Stimulated activated CD8-positive, alpha-beta memory T cell treated with anti-CD3 and anti-CD28 coated beads, Interleukin-15, amount 100 ng/mL, for 48 hours (primary cell): ENCODE data around the gene ASIC4.

Source experiments
- DNase-seq, 2 donors: peaks; one replicate each; pipeline ENCODE4 v3.0.0-alpha.2; 2020; ENCODE audit warnings: low read depth in 2 of 2

Gene ASIC4

DNA sequence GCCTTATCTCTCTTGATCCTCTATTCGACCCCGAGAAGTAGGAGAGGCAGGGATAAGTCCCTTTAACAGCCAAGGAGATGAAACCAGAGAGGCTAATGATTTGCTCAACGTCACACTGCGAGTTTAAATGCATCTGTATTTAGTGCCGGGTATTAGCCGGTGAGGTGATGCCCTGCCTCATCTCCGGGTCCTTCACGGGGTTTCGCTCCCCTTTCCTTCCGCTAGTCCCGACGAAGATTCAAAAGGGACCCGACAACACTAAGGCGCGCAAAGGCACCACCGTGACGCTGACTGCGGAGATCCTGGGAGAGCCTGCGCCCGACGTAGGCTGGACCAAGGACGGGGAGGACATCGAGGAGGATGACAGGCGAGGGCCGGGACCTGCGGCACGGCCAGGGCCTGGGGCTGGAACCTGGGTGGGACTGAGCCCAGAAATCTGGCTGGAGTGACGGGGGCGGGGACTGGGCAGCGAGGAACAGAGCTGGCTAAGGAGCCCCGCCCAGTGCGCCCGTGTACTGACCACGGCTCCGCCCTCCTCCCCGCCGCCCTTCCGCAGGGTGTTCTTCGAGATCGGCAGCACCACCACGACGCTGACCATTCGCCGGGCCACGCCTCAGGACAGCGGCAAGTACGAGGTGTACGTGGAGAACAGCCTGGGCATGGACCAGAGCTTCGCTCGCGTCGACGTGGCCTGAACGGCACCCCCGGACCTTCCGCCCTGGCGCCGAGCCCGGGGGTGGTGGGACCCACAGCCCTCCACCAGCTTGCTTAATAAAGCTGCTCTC is 16.6 kb upstream of the ASIC4 start:
- no peak for DNase-seq

DNA sequence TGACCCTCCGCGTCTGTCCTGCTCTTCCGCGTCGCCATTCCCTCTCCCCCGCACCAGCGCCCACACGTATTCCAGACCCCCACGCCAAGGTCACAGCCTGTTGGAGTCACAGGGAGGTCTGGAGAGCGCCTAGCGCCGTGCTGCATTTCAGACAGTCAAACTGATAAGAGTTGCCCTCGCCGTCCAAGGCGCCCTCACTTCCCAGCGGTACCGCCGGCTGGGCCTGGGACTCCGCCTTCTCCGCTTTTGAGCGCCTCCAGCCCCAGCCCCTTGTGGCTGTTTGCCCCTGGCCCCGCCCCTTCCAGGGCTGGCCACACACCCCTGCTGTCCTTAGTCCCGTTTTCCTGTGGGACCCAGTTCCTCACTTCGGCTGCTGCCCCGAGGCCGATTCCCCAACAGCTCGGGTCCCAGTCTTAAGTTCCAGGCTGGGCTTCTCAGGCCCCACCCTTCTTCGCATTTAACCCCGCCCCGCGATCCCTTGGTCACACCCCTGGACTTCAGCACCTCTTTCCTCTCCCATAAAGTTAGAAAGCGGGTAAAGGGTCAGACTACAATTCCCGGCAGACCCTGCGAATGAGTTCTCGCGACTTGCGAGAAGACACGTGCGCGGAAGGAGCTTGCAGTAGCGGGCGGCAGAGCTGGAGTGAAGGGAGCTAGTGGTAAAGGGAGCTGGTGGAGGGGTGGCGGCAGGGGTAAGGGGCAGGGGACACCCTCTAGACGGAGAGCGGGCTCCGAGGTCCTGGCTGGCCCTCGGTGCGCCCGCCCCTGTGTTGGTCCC is 15.8 kb upstream of the ASIC4 start, which contains the start of gene GMPPA:
GMPPA (plus strand) TSS at position 612 of the 778 bp plus-strand sequence. CDS start 1,085 bp downstream, outside the sequence.
- peak; percentile 85 to 88 for DNase-seq

DNA sequence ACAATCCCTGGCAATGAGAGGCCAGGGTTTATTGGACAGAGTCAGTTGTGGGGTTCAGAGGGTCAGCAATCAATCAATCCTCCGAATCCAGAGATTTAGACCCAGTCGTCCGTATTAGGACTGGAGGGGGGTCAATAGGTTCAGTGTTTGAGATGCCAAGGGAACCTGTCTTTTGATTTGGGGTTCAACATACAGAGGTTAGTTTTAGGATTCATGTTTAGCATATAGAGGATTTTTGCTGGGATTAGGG is 15.3 kb upstream of the ASIC4 start:
- DNase-seq, result no peak

DNA sequence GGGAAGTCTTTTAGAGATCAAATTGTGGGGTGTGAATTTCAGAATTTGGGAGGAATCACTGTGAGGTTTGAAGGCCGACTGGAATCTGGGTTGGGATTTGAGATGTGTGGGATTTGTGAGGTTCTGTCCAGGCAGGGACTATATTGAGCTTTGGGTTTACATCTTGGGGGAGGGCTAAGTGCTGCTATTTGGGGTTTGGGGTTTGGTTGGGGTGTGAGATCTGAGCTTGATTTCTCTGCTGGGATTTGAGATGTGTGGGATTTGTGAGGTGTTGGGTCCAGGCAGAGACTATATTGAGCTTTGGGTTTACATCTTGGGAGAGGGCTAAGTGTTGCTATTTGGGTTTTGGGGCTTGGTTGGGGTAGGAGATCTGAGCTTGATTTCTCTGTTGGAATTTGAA is 14.7 kb upstream of the ASIC4 start:
- no peak for DNase-seq

DNA sequence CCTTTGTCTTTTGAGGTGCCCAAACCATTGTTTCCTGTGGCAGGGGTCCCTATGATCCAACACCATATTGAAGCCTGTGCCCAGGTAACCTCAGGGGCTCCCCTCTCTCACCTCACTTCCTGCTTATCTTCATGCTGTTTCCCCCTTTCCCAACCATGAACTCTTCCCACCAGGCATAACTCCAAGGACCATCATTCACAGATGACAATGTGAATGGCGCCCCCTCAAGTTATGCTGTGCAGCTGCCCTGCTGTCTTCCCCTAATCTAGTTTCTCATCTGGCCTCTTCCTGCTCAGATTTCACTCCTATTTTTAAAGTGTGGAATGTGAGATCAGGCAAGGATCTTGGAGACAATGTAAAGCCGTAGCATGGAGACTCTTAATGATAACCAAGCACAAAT is 14.1 kb upstream of the ASIC4 start:
- no peak for DNase-seq

DNA sequence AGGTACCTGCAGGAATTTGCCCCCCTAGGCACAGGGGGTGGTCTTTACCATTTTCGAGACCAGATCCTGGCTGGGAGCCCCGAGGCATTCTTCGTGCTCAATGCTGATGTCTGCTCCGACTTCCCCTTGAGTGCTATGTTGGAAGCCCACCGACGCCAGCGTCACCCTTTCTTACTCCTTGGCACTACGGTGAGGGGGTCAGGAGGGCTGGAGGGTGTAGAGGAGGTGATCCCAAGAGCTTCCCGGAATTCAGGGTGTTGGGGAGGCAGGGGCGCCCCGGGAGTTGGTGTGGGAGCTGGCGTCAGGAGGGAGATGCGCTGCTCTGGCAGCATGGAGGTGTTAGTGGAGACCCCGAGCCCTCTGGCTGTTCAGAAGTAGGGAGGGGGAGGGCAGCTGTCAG is 12.4 kb upstream of the ASIC4 start:
- DNase-seq, result no peak

DNA sequence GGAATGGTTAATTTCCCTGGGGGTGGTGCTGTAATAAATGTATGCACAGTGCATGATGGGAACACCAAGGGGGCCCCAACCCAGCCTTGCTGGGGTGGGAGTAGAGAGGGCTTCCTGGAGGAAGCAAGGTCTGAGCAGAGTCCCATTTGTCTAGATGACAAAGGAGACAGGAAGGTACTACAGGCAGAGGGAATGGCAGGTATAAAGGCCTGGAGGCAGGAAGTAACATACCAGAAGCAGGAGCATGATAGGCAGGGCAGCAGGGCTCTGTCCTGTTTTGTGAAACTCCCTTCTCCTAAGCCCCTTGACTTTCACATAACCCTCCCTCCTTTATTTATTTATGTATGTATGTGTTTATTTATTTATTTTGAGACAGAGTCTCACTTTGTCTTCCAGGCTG is 11.7 kb upstream of the ASIC4 start:
- DNase-seq, result no peak

DNA sequence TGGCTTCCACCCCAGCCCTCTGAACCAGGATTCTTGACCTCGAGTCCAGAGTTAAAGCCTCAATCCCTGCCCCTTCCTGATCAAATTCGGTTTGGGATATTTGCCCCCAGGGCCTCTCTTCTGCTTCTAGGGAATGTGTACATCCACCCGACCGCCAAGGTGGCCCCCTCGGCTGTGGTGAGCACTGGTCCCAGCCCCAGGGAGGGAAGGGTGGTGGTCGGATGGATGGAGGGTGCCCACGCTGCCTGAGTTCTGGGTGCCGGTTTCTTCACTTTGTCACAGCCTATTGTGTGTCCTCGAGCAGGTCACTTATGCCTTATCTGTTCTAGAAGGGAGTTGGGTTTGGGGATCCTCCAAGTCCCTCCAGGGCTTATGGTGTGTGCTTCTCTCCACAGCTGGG is 8.7 kb upstream of the ASIC4 start:
- DNase-seq, result no peak

DNA sequence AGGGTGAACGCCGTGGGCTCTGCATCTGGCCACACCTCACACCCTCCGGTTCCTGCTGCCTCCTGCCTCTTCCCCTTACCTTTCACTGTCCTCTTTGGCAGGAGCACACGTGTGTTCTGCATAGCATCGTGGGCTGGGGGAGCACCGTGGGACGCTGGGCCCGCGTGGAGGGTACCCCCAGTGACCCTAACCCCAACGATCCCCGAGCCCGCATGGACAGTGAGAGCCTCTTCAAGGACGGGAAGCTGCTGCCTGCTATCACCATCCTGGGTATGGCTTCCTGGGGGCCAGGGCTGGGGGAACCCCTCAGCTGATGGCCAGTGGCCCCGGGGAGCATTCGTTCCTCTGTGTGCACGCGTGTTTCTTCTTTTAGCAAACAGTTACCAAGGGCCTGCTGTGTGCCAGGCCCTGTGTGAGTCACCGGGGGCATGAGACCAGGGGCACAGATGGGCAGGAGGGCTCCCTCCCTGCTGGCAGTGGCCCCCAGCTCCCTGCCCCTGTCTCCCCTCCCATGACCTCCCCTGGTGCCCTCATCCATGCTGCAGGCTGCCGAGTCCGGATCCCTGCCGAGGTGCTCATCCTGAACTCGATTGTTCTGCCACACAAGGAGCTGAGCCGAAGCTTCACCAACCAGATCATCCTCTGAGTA is 8.0 kb upstream of the ASIC4 start:
- no peak for DNase-seq

DNA sequence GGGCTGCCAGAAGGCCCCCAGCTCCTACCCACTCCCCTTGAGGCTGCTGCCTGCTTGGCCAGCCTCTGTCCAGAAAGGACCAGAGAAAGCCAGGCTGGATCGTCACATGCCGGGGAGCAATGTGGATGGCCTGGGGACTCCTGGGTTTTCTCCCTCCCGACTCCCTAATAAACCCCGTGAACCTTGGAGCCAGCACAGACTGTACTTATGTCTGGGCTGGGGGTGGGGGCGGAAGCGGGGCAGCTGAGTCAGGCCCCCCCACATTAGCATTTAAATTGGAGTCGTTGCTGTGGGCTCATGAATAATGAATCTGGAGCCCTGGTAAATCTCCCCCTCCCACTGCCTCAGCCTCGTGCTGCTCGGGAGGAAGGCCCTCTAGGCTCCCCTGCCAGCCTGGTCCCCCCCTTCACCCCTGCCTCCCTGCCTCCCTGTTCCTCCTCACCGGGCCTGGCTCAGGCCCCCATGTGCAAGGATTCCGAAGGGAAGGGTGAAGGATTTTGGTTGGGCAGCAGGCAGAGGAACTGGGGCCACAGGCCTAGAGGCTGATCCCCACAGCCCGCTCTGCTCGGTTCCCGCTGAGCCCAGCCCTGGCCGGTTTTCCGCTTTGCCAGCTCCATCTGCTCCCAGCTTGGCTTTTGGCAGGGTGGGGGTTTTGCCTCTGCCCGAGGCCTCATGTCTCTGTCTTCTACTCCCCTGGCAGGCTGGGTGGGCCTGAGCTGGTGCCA is 7.3 kb upstream of the ASIC4 start:
- DNase-seq, result no peak

DNA sequence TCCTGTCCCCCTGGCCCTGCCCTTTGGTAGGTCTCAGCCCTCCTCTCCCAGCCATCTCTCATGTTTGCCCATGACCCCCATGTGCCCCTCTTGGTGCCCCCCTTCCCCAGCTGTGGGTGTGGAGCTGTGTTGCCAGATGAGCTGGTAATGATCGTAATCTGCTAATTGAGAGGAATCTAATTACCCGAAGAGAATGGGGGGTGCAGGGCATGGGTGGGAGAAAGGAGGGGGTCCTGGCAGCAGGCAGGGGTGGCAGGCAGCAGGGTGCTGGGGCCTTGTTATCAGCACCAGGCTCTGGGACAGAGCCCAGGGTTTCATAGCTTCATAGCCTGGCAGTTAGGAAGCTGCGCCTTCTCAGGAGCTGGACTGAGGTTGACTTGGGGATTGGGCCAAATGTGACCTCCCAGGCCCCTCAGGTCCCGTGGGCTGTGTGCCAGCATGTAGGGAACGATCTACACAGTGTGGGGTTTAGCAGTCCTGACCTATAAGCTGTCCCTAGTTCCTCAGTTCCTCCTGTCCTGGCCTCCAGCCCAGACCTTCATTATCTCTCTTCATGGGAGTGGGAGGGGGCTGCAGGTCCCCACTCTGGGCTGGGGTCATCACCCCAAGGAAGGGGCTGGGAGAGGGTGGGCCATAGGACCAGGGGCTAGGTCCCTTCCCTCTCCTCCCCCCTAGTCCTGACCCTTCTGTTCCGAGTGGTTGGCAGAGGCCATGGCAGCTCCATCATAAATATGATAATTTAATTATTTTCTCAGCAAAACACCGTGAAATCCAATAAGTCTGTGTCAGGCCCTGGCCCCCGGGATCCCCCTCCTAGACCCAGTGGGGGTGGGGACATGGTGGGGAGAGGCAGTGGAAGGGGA is 6.5 kb upstream of the ASIC4 start:
- DNase-seq, result no peak

DNA sequence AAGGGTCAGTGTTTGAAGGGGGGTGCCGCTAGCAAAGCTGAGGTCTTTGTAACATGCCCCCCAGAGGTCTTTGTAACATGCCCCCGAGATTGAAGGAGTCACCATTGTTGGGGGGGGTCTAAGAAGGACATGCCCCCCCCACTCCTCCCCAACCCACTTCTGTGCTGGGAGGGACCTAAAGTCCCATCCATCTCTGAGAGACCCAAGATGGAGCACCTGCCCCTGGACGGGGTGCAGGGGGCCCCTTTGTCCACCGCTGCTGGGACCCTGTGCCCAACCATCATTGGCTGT is 5.9 kb upstream of the ASIC4 start:
- no peak for DNase-seq

DNA sequence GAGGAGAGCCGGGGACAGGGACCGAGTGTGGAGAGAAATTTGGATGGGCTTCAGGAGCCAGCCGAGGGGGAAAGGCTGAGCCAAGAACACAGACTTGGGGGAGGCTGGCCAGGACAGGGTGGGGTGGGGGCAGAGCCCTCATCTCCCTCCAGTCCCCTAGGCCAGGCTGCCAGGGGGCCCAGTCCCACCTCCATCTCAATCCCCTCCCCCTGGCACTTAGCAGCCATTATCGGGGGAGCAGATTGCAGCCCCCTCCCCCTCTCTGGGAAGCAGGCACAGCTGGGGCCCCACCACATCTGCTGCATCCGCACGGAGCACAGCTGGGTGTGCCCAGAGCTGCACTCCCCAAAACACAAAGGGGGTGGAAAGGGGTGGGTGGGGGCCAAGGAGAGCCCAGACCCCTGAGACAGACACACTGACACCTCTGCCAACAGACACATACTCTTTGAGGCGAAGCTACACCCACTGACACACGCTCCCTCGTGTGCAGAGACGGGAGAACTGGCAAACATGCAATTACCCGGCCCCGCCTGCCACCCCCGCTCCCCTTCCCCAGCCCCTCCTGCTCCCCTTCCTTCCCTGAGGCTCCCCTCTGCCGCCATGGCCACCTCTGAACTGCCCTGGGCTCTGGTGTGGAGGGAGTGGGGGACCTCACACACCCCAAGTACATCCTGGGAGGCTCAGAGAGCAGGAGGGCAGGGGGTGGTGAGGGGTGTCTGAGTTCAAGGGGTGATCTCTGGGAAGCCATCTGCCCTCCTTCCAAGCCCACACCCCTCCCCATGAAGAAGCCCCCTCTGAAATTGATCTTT is 5.1 kb upstream of the ASIC4 start:
- no peak for DNase-seq

DNA sequence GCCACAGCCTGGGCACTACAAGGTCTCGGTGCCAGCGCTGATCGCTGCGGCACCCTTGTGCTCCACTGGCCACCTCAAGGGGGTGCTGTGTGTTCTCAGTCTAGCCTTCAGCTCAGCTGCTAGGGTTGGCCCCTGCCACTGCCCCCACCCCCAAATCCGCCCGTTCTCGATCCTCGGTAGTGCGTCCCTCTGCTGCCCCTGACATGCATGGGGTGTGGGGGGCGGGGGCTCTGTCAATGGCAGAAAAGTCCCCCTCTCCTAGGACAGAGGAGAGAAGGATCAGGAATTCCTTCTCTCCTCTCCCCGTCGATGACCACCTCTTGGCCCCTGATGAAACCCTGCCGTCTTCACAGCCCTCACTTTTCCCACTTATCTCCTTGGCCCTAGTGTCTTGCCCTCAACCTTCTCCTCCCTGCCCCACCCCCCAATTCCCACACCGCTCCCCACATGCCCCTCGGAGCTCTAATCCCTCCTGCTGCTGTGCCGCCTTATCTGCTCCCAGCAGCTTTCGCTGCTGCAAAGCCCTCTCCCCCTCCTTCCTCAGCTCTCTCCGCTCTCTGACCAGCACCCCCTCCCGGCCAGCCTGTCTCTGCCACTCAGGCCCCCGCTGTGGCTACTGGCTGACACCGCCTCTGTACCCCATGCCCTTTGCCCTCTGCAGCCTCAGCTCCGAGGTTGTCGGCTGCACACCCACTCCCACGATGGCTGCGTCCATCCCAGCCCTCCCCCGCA is 4.3 kb upstream of the ASIC4 start:
- DNase-seq, result no peak

DNA sequence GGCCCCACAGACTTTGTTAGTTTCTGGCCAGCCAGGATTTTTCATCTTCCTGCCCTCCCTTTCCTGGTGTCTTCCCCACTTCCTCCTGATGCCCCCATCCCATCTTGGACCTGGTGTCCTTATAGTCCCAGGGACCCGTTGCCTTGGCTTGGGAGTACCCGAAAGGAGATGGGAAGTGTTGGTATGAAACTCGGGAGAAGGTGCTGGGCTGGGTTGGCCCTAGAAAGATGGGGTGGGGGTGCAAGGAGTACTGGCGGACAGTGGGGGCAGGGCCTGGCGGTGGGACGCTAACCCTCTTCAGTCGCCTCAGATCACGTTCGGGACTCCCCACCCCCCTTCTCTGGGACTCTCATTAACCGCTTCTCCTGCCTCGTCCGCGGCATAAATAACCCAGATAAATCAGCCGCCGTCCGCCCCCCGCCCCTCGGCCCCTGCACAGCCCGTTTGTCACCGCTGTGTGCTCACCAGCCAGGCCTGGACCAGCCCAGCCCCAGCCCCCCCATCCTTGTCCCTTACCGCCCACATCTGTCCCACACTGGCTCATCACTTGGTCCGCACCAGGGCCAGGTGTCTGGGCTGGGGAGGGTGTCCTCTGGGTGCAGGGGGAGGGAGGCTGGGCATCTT is 3.7 kb upstream of the ASIC4 start:
- no peak for DNase-seq

DNA sequence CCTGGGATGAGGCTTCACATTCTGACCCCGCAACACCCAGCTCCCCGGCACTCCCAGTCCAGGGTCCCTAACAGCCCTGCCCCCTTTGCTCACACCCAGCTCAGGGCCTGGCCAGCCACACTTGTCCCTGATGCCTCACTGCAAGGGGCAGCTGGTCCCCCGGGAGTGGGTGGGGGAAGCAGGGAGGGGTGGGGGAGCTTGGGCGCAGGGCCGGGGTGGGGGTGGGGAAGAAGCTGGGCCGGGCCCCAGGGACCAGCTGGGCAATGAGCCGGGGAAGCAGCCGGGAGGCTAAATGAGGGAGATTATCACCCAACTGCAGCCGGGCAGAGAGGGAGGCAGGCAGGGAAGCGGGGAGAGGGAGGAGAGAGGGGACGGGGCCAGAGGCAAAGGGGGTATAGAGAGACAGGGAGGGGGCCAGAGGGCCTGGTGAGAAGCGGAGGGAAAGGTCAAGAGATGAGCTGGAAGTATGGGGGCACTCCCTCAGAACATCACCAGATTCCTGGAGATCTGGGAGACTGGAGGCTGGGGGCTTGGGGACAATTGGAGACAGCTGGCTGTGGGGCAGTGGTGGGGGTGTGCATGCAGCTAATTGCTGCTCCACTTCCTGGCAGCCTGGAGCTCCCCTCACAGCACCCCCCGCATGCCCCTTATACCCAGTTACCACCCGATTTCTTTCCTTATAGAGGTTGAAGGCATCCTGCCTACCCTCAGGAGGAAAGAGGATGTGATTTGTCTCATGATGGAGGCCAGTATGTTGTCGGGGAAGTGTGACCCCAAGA is 2.5 kb upstream of the ASIC4 start:
- DNase-seq, result no peak

DNA sequence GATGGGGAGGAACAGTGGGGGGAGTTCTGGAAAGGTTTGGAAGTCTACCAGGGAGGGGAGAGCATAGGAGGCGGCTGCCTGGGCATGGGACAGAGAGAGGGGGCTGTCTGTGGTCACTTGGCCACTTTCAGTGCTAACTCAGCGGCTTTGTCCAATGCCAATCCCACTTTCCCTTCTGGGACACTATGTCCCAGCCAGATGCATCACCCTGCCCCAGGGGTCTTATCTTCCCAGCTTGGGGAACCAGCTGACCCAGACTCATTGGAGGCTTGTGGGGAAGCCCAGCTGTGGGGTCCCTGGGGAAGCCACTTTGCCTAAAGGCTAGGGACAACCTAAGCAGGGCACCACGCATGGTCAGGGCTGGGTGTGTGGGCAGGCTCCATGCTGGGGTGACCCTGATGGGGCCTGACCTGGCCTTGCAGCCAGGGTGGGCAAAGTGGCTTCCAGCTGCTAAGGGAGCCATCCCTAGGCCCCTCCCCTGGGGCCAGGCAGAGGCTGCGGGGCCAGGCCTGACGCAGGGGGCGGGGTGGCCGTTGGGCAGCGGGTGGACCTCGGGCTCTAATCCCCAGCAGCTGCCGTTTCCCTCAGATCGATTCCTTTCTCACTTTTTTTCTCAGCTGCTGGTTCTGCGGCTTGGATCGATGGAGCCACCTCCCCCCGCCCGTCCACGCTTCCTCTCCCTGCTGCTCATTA is 1.6 kb upstream of the ASIC4 start:
- DNase-seq, result no peak

DNA sequence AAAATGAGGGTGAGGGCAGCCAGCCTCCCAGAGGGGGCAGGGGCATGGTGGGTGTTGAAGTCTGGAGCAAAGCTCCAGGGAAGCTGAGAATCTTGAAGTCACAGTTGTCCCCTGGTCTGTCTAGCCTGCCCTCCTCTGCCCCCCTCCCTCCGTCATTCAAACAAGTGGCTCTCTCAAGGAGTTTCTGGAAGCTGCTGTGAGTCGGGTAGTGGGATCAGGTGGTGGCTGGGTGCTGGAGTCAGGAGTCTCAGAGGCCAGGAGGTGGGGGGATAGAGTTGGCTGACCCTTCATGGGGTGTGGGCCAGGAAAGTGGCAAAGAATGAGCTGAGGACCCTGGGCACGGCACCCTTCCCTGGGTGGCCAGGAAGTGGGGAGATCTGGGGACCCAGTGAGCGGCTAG is 495 bp upstream of the ASIC4 start:
- DNase-seq, result no peak
